ENCODE results near the gene RHOXF2. TPM values are rescaled to one million over a fixed set of nuclear protein-coding genes. Genes with fewer than 3 reads are reported as not detected.

The RHOXF2 gene
- total RNA-seq, 4 donors from 2014 or later = not detected

DNA sequence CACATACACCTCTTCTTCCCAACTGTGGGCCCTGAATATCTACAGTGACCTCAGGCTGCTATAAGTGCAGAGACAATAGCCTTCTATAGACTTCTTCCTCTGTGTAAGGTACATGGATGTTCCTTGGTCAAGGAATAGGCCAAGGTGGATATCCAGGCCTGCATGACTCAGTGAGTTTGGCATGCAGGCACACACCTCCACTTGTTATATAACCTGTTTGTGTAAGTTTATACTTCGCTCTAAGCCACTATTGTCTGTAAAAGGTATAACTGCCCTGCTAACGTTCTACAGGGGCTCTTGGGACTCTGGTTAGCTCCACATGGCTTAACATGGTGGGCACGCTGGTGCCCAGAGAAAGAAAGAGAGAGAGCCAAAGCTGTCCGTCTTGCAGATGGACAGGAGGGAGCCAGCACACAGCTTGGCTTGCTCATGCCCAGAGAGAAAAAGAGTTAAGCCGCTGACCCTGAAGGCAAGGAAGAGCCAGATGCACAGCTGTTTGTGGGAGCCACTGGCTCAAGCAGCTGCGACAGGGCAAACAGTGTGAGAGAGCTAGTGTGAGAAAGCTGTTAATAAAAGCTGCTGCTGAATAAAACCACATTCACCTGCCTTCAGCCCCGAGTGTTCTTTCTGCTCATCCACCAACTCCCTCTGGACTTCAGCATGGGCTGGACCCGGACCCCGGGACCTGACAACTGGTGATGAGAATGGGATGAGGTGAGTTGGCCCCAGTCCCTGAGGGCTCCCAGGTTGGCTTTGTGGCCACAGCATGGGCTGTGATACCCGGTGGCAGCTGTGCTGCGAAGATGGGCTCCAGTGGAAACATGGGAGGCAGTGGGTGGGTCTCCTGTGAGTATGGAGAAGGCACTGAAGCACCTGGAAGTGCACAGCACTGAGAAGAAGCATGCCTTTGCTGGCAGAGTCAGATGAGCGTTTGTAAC, 47.7 kb downstream of the RHOXF2 start:
- TF ChIP-seq, protein P1, sequence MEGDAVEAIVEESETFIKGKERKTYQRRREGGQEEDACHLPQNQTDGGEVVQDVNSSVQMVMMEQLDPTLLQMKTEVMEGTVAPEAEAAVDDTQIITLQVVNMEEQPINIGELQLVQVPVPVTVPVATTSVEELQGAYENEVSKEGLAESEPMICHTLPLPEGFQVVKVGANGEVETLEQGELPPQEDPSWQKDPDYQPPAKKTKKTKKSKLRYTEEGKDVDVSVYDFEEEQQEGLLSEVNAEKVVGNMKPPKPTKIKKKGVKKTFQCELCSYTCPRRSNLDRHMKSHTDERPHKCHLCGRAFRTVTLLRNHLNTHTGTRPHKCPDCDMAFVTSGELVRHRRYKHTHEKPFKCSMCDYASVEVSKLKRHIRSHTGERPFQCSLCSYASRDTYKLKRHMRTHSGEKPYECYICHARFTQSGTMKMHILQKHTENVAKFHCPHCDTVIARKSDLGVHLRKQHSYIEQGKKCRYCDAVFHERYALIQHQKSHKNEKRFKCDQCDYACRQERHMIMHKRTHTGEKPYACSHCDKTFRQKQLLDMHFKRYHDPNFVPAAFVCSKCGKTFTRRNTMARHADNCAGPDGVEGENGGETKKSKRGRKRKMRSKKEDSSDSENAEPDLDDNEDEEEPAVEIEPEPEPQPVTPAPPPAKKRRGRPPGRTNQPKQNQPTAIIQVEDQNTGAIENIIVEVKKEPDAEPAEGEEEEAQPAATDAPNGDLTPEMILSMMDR (IDR thresholded peaks at IDR 0.05; ENCODE audit: low read depth) = no peak

DNA sequence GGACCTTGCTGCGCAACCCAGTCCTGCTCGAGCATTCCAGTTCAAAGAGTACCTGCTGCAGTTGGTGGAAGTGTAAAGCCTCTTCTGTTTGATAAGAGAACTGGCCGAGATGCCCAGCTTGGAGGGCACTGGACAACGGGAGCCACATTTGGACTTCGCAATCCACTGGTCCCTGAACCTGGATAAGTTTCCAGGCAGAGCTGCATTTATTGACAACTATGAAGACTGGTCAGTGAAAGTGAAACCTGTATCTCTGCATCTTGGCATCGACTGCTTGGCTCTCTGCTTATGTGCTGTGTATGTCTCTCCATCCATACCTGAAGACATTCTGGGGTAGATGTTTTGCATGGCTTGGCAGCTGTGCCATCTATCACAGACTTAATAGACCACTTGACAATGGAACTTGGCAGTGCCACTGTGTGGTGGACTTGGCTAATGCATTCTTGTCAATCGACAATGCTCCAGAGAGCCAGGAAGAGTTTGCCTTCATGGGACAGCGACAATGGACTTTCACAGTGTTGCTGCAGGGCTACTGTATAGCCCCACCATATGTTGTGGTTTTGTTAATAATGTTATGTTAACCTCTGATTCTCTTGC, 48.7 kb downstream of the RHOXF2 start:
- TF ChIP-seq, protein P1 (IDR thresholded peaks at IDR 0.05; ENCODE audit: low read depth) = no peak

DNA sequence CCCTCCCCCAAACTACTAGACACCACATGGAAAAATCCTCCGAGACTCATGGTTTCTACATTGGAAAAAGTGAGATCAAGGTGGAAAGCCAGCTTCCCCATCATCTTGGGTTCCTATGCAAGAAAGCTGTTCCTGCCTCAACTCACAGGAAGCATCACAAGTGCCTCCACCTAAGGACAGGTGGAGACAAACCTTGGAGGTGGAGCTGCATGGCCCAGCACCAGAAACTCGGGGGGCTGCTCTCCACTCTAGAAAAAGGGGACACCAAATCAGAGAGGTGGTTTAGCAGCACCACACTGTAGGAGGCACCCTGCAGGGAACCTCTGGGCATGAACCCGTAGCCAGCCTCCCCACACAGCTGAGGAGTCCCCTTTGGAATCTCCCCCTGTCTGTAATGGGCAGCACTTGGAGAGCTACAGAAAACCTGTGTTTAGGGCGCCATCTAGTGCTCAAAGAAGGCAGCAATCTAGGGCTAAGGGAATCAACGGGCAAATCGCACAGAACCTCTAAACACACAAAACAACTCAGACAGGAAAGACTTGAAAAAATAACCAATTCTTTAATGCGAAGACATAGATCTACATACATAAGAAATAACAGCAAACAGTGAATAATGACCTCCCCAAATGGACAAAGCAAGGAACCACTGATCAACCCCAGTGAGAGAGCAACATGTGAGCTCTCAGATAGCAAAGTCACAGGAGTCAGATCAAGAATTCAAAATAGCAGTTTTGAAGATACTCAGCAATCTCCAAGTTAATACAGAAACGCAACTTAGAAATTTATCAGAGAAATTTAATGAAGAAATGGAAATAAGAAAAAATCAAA, 55.2 kb downstream of the RHOXF2 start:
- TF ChIP-seq, protein P1 (IDR thresholded peaks at IDR 0.05; ENCODE audit: low read depth) = no peak

Other genes starting within 250 kb of the RHOXF2 start
- gene NKAP, start 214.9 kb upstream of the RHOXF2 start, total RNA-seq = 1 to 10 TPM; 5.1 to 7.2 (median 6.2) TPM
- not detected for gene RHOXF2B, start 80.9 kb upstream of the RHOXF2 start, total RNA-seq
- 1 to 10 TPM; 1.0 to 4.7 (median 1.9) TPM for gene RHOXF1, start 42.7 kb upstream of the RHOXF2 start, total RNA-seq
- 10 to 100 TPM; 10.5 to 22.0 (median 15.2) TPM for gene ZBTB33, start 92.2 kb downstream of the RHOXF2 start, total RNA-seq
- gene TMEM255A, start 152.8 kb downstream of the RHOXF2 start, total RNA-seq = 1 to 10 TPM in 2 of 4 donors, under 1 TPM in 1, not detected in 1; 0.88 to 4.1 (median 2.9) TPM
- not detected for gene ATP1B4, start 203.5 kb downstream of the RHOXF2 start, total RNA-seq

Measured in subcutaneous adipose tissue (tissue), 4 donors.